ENCODE results near the gene PSMD12. TPM values are rescaled to one million over a fixed set of nuclear protein-coding genes. Genes with fewer than 3 reads are reported as not detected.
"Not testable (repeated sequence)": the region's sequence is repeated elsewhere in the genome, so short reads cannot be mapped to it uniquely, and the experiment has no call there.

PSMD12 gene
- 10.8 and 12.9 TPM in 2 replicates for total RNA-seq (2014; rRNA removed; shearing (Covaris generic); ENCODE audit: low replicate concordance)

- DNase-seq (ENCODE audit: low read depth), result peak; percentile 86
- in situ Hi-C loops (cut with HindIII; ENCODE audit: low pct_unique_long_range_greater_than_20kb, low sequenced_read_pairs), result no loop called here
These were observed at the start of gene PSMD12 for GRCh38 chr17:67366193-67367157. Gene PSMD12, minus strand, starts transcription at chr17:67366577. Its CDS starts 58 bp downstream, at chr17:67366519.

DNA sequence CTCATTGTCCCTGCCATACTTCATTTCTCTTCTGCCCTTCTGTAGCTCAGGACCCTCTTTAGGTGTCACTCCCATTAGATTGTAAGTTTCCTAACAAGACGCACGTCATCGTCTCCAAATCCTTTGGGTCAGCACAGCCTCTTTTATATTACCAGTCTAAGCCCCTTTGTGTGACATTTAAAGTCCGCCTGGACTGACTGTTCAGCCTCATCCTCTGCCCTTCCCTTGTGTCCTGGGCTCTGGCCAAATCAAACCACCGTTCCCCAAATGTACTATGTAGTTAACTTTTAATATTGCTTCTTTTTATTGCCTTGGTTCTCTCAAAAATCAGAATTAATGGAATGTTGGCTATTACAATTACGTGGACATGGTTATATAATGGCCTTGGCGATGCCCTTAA lies 48.9 kb upstream of the PSMD12 start:
- in situ Hi-C loops (cut with HindIII; ENCODE audit: low pct_unique_long_range_greater_than_20kb, low sequenced_read_pairs), result no loop called here
- no peak for DNase-seq (ENCODE audit: low read depth)

DNA sequence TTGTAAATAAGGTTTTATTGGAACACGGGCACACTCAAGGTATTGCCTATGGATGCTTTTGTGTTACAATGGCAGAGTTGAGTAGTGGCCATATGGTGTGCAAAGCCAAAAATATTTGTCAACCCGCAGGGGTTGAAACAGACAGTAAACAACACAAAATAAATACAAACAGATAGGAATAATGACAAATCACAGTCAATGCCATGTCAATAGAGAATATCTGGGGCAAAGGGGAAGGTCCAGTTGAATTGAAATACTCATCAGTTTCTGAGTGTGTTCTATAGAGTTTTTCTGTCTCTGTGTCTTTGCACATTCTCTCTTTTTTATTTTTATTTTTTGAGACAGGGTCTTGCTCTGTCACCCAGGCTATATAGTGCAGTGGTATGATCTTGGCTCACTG lies 48.2 kb upstream of the PSMD12 start:
- no peak for DNase-seq (ENCODE audit: low read depth)
- in situ Hi-C loops (cut with HindIII; ENCODE audit: low pct_unique_long_range_greater_than_20kb, low sequenced_read_pairs), result no loop called here

GRCh38 chr17:67414130-67414529 lies 47.8 kb upstream of the PSMD12 start:
- in situ Hi-C loops (cut with HindIII; ENCODE audit: low pct_unique_long_range_greater_than_20kb, low sequenced_read_pairs), result no loop called here
- DNase-seq (ENCODE audit: low read depth), result no peak

GRCh38 chr17:67413388-67413787 lies 47.0 kb upstream of the PSMD12 start:
- no peak for DNase-seq (ENCODE audit: low read depth)
- in situ Hi-C loops (cut with HindIII; ENCODE audit: low pct_unique_long_range_greater_than_20kb, low sequenced_read_pairs), result no loop called here

GRCh38 chr17:67412941-67413340 lies 46.6 kb upstream of the PSMD12 start:
- in situ Hi-C loops (cut with HindIII; ENCODE audit: low pct_unique_long_range_greater_than_20kb, low sequenced_read_pairs), result no loop called here
- DNase-seq (ENCODE audit: low read depth), result no peak

- no peak for DNase-seq (ENCODE audit: low read depth)
- in situ Hi-C loops (cut with HindIII; ENCODE audit: low pct_unique_long_range_greater_than_20kb, low sequenced_read_pairs), result no loop called here
These were observed 45.7 kb upstream of the PSMD12 start for GRCh38 chr17:67412032-67412431.

- no peak for DNase-seq (ENCODE audit: low read depth)
- in situ Hi-C loops (cut with HindIII; ENCODE audit: low pct_unique_long_range_greater_than_20kb, low sequenced_read_pairs), result no loop called here
These were observed 45.0 kb upstream of the PSMD12 start for GRCh38 chr17:67411397-67411796.

DNA sequence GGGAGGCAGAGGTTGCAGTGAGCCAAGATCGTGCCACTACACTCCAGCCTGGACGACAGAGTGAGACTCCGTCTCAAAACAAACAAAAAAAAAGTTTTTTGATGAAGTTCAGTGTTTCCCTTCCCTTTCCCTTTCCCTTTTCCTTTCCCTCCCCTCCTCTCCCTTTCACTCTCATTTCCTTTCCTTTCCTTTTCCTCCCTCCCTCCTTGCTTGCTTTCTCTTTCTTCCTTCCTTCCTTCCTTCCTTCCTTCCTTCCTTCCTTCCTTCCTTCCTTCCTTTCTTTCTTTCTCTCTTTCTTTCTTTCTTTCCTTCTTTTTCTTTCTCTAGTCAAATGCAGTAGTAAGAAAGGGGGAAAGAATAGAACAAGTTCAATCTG lies 42.1 kb upstream of the PSMD12 start:
- in situ Hi-C loops (cut with HindIII; ENCODE audit: low pct_unique_long_range_greater_than_20kb, low sequenced_read_pairs); DNase-seq (ENCODE audit: low read depth): not testable (repeated sequence)

DNA sequence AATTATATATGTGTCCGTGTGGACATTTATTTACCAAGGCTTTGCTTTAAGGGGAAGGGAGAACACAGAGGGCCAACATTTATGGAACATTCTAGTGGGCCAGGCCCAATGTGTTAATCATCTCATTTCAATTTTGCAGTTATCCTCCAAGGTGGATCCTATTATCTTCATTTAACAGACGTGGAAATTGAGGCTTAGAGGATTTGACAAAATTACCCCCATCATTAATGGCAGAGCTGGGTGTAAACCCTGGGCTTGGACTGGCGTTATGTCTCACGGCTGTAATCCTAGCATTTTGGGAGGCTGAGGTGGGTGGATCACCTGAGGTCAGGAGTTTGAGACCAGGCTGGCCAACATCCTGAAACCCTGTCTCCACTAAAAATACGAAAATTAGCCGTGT lies 37.1 kb upstream of the PSMD12 start:
- in situ Hi-C loops (cut with HindIII; ENCODE audit: low pct_unique_long_range_greater_than_20kb, low sequenced_read_pairs), result no loop called here

DNA sequence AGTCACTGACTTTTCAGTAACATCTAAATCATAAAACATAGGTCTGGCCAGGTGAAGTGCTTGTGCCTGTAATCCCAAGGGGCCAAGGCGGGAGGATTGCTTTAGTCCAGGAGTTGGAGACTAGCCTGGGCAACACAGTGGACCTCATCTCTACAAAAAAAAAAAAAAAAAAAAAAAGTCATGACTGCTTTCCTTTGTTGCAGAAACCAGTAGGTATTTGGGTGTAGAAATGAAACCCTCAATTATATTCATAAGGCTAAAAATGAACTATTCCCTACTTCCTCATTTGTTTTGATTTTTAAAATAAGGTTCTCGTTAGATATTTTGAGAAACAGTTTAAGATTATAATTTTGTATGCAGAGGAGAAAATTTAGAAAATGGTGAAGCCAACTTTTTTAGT lies 36.7 kb upstream of the PSMD12 start:
- in situ Hi-C loops (cut with HindIII; ENCODE audit: low pct_unique_long_range_greater_than_20kb, low sequenced_read_pairs), result no loop called here

More for the DNA sequence above, 37.1 kb upstream of the PSMD12 start:
- no peak for DNase-seq (ENCODE audit: low read depth)

GRCh38 chr17:67401598-67402504 lies 35.5 kb upstream of the PSMD12 start:
- DNase-seq (ENCODE audit: low read depth), result no peak
- in situ Hi-C loops (cut with HindIII; ENCODE audit: low pct_unique_long_range_greater_than_20kb, low sequenced_read_pairs), result no loop called here

More for the DNA sequence above, 36.7 kb upstream of the PSMD12 start:
- DNase-seq (ENCODE audit: low read depth), result no peak

DNA sequence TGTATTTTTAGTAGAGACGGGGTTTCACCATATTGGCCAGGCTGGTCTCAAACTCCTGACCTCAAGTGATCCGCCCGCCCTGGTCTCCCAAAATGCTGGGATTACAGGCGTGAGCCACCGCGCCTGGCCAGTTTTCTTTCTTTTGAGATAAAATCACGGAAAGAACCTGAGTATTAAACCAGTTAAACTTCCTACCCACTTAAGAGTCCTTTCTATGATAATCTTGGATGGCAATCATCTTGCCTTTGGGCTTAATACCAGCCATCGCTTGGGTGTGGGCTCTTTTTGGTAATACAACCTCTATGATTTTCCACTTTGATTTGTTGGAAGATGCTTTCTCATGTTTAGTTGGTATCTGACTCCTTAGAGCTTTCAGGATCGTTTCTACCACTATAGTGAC lies 34.7 kb upstream of the PSMD12 start:
- no peak for DNase-seq (ENCODE audit: low read depth)
- in situ Hi-C loops (cut with HindIII; ENCODE audit: low pct_unique_long_range_greater_than_20kb, low sequenced_read_pairs), result no loop called here

DNA sequence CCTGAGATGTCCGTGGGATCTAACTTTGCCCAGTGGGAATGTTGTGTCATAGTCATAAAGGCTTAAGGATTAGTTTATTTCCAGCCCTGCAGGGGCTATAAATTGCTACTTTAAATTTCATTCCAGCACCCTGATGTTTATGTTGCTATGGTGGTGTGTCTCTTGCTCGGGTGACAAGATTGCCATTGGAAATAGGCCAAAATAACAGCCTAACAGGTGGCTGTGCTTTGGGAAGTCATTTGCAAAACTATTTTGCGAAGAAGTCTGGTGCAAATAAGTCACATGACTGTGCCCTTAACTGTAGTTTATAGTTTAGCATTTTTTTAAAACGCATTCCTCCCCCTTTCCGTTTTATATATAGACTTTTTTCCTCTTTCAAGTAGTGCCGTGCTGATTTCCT lies 33.8 kb upstream of the PSMD12 start:
- in situ Hi-C loops (cut with HindIII; ENCODE audit: low pct_unique_long_range_greater_than_20kb, low sequenced_read_pairs), result no loop called here

DNA sequence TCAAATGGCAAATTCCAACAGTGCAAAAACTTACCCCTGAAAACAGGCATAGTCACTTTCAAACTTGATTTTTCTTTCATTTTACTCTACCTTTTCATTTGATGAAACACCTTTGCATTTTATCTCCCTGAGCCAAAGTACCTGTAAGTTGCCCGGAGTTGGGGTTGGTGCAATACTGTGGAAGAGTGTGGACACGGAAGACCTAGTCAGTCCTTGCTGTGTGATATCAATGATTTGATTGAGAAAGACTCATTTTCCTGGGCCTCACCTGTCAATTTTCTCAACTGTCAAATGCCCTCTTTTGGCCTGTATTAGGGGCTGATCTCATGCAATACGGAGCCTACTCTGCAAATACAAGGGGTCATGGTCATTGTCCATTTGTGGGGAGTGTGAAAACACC lies 33.3 kb upstream of the PSMD12 start:
- in situ Hi-C loops (cut with HindIII; ENCODE audit: low pct_unique_long_range_greater_than_20kb, low sequenced_read_pairs), result no loop called here
- DNase-seq (ENCODE audit: low read depth), result no peak

More for the DNA sequence above, 33.8 kb upstream of the PSMD12 start:
- DNase-seq (ENCODE audit: low read depth), result no peak

DNA sequence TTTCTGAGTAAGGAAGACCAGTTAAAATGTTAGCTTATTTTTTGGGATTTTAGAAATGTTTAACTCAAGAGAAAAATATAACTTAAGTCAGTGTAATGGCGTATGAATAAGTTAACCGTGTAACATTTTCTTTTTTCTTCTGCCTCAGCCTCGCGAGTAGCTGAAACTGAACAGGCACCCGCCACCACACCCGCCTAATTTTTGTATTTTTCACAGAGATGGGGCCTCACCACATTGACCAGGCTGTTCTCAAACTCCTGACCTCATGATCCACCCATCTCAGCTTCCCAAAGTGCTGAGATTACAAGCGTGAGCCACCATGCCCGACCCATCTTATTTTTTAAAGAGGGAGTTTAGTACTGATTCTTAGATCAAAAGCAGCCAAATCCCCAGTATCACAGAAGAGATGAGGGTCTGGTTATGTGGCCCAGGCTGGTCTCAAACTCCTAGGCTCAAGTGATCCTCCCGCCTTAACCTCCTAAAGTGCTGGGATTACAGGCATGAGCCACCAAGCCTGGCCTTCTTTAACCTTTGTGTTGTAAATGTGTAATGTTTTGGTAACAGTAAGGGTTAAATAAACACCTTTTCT lies 27.5 kb upstream of the PSMD12 start:
- in situ Hi-C loops (cut with HindIII; ENCODE audit: low pct_unique_long_range_greater_than_20kb, low sequenced_read_pairs), result no loop called here
- DNase-seq (ENCODE audit: low read depth), result no peak

- in situ Hi-C loops (cut with HindIII; ENCODE audit: low pct_unique_long_range_greater_than_20kb, low sequenced_read_pairs), result no loop called here
These were observed 25.7 kb upstream of the PSMD12 start for GRCh38 chr17:67392111-67392510.

GRCh38 chr17:67390646-67391361 lies 24.4 kb upstream of the PSMD12 start:
- in situ Hi-C loops (cut with HindIII; ENCODE audit: low pct_unique_long_range_greater_than_20kb, low sequenced_read_pairs), result no loop called here
- peak; percentile 85 for DNase-seq (ENCODE audit: low read depth)

More at GRCh38 chr17:67392111-67392510, 25.7 kb upstream of the PSMD12 start:
- no peak for DNase-seq (ENCODE audit: low read depth)
